ENCODE results near the gene LRP1-AS.

LRP1-AS gene

GRCh38 chr12:57142121-57142520 is 5.3 kb downstream of the LRP1-AS start:
- DNase-seq (ENCODE audit: low read depth in 1 of 2, low spot score in 1 of 2), result no peak

DNA sequence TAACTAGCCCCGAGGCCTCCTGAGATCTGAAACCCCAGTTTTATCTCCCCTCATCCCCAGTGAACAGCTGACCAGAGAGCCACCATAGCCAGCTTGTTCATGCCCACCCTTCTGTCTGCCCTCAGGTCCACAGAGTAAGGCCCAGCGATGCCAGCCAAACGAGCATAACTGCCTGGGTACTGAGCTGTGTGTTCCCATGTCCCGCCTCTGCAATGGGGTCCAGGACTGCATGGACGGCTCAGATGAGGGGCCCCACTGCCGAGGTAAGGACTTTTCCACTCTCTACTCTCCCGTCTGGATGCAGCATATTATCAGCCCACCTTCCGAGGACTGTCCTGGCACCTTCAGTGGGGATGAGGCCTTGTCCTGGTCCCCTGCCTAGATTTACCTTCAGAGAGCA is 6.2 kb downstream of the LRP1-AS start:
- no peak for DNase-seq (ENCODE audit: low read depth in 1 of 2, low spot score in 1 of 2)

DNA sequence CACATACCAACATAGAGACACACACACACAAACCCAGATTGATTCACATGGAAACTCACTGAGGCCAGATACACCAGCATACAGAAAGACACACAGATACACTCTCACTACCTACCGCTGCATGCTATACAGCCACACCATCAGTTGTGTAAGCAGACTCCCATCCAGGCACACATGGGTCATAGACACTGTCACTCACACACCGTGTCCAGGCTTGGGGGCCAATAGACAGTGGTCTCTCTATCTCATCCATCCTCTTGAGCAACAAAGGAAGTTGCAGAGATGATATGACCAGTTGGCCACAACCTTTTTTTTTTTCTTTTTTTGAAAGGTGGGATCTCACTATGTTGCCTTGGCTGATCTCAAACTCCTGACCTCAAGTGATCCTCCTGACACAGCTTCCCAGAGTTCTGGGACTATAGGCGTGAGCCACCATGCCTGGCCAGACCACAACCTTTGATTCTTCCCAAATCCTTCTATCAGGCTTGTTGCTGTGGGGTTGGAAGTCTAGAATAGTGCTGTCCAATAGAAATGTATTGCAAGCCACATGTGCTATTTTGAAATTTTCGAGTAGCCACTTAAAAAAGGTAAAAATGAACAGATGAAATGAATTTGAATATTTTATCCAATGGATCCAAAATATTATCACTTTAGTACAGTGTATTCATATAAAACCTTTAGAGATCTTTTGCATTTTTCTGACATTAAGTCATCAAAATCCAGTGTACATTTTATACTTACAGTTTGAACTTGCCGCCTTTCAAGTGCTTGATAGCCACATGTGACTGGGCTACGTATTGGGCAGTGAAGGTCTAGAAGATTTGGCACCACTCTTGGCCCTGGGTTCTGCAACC is 7.4 kb downstream of the LRP1-AS start:
- no peak for DNase-seq (ENCODE audit: low read depth in 1 of 2, low spot score in 1 of 2)

DNA sequence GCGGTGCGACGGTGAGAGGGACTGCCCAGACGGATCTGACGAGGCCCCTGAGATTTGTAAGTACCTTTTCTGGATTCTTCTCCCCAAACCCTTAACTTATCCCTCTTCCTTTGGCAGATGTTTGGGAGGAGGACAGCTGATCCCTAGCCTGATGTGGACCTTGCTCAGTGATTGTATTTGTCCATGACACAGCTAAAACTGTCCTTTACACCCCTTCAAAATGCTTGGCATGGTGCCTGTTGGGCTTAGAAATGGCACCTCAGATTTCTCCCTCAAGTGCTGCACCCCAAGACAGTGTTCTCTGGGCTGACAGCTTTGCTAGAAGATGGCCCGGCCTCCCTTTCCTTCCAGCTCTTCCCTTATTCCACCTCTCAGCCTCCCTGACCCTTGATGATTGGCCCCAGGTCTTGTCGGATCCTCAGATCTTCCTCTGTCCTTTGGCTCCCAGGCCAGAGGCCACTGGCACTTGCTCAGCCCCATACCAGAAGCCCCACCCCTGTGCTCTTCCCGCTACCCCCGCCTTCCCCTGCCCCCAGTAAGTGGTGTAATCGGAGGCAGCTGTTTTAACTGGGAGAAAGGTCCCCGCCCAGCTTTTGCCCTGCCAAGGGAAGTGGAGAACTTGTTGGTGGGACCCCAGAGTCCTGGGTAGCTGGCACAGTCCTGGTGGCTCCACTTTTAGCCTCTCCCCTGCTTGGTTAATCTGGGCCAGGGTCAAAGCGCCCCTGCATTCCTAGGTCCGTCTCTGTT is 8.7 kb downstream of the LRP1-AS start:
- DNase-seq (ENCODE audit: low read depth in 1 of 2, low spot score in 1 of 2), result no peak

DNA sequence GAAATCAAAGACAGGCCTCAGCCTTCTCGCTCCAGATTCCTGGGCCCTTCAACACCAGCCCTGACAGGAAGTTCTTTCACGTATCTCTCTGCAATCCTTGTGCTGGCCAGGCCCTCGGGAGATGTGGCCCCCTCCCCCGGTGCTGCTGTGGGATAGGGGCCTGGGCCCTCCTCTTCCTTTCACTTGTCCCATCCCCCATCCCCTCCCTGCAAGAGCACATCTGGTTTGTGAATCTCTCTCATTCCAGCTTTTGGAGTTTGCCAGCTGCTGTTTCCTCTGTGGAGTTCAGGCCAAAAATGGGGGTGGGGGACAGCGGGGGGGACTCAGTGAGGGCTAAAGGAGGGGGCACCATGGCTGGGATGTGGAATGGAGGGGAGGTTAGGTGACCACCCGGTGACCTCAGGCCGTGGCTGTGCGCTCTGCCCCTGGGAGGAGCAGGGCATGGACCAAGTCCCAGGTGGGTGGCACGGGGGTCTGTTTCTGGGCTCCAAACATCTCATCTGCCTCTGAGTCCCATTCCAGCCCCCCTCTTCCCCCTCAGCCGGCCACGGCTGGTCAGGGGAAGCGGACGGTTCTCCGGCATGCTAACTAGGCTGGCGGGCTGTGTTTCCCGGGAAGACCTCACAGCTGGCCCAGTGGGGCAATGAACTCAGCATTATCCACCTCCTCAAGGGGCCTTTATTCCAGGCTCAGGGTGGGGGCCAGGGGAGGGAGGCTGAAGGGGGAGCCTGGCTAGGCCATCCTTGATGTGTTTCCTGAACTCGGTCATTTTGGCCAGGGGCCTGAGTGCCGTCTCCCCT is 11.7 kb downstream of the LRP1-AS start:
- DNase-seq (ENCODE audit: low read depth in 1 of 2, low spot score in 1 of 2), result no peak

- DNase-seq (ENCODE audit: low read depth in 1 of 2, low spot score in 1 of 2), result no peak
These were observed 12.5 kb downstream of the LRP1-AS start for GRCh38 chr12:57134949-57135348.

DNA sequence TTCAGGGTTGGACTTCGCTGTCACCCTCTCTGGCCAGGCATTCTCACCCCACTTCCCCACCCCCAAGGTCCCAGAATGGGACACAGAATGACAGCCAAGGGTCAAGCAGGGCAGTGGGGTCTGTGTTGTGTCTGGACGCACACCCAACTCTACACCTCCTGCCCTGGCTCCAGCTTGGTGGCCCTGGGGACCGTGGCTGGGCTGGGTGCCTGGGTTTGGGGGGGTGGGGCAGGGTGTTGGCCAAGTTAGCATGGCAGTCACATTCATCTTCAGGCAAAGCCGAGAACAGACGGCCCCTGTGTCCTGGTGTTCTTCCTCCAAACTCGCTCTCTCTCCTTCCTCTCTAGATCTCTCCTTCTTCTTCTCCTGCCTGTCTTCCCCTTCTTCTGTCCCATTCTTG is 13.5 kb downstream of the LRP1-AS start:
- DNase-seq (ENCODE audit: low read depth in 1 of 2, low spot score in 1 of 2), result no peak

DNA sequence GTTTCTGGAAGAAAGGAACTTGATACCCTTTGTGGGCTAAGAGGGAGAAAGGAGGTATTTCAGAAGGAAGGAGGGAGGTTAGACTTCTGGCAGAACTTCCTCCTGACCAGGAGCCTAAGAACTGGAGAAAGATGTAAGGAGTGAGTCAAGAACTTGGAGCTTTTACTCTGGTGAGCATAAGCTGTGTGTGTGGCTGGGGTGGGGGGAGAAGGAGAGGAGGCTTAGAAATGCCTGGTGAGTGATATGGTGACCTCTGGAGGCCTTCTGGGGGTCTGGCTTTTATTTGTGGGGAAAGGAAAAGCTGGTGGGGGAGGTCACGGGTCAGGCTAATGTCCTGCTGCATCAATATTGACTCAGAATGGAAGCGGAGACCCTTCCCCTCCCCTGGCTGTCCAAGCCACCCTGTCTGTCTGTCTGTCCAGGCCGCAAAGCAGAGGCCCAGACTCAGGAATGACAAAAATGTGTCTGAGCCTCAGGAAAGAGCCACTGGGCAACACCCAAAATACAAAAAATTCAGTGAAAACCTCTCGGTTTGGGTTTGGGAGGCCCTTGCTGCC is 14.3 kb downstream of the LRP1-AS start:
- DNase-seq (ENCODE audit: low read depth in 1 of 2, low spot score in 1 of 2), result no peak

- DNase-seq (ENCODE audit: low read depth in 1 of 2, low spot score in 1 of 2), result no peak
These were observed 15.3 kb downstream of the LRP1-AS start for GRCh38 chr12:57131896-57132744.

GRCh38 chr12:57130941-57131340 is 16.5 kb downstream of the LRP1-AS start:
- DNase-seq (ENCODE audit: low read depth in 1 of 2, low spot score in 1 of 2), result no peak

GRCh38 chr12:57129889-57130288 is 17.5 kb downstream of the LRP1-AS start:
- no peak for DNase-seq (ENCODE audit: low read depth in 1 of 2, low spot score in 1 of 2)

GRCh38 chr12:57129321-57129842 is 18.0 kb downstream of the LRP1-AS start:
- DNase-seq (ENCODE audit: low read depth in 1 of 2, low spot score in 1 of 2), result no peak

DNA sequence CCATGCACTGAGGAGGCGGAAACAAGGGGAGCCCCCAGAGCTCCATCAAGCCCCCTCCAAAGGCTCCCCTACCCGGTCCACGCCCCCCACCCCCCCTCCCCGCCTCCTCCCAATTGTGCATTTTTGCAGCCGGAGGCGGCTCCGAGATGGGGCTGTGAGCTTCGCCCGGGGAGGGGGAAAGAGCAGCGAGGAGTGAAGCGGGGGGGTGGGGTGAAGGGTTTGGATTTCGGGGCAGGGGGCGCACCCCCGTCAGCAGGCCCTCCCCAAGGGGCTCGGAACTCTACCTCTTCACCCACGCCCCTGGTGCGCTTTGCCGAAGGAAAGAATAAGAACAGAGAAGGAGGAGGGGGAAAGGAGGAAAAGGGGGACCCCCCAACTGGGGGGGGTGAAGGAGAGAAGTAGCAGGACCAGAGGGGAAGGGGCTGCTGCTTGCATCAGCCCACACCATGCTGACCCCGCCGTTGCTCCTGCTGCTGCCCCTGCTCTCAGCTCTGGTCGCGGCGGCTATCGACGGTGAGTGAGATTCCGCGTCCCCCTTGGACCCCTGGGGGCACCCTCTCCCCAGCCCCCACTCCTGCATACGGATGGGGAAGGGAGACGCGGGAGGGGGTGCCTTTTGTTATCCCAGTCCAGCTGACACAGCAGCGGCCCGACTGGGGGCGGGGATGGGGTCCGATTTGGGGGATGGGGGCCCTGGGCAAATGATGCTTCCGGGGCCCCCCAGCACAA is 18.7 kb downstream of the LRP1-AS start:
- no peak for DNase-seq (ENCODE audit: low read depth in 1 of 2, low spot score in 1 of 2)

GRCh38 chr12:57127726-57128518 is 19.5 kb downstream of the LRP1-AS start, which contains the start of gene LRP1:
LRP1 (plus strand) TSS chr12:57128483; CDS start chr12:57128965, 482 bp downstream.
- DNase-seq (ENCODE audit: low read depth in 1 of 2, low spot score in 1 of 2), result peak; percentile 61 to 65

GRCh38 chr12:57127101-57127725 is 20.2 kb downstream of the LRP1-AS start:
- peak in 1 of 2 donors; percentile 6 for DNase-seq (ENCODE audit: low read depth in 1 of 2, low spot score in 1 of 2)

DNA sequence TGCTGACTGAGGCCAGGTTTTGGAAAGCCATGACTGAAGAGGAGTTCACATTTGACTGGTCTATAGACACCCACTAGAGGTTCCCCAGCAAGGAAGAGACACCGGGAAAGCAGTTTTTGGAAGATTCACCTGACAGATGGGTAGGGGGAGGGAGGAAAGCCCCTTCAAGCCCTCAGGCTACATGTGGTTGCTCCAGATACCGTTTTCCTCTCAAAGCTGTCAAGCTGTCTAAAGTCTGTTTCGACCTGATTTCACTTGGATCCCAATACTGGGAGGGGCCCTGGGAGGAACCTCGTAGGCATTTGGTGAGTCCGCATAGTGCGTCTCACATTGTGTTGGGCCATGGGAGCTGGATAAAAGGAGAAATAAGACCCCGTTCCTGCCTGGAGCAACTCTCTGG is 20.9 kb downstream of the LRP1-AS start:
- no peak for DNase-seq (ENCODE audit: low read depth in 1 of 2, low spot score in 1 of 2)

DNA sequence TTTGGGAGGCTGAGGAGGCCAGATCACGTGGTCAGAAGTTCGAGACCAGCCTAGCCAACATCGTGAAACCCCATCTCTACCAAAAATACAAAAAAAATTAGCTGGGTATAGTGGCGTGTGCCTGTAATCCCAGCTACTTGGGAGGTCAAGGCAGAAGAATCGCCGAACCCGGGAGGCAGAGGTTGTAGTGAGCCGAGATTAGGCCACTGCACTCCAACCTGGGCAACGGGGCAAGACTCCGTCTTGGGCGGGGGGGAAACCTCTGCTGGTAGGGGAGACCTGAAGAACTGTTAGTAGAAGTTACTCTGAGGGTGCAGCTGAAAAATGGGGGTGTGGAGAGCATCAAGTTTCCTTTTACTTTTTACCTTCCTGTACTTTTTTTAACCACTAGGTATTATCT is 21.4 kb downstream of the LRP1-AS start:
- no peak for DNase-seq (ENCODE audit: low read depth in 1 of 2, low spot score in 1 of 2)

DNA sequence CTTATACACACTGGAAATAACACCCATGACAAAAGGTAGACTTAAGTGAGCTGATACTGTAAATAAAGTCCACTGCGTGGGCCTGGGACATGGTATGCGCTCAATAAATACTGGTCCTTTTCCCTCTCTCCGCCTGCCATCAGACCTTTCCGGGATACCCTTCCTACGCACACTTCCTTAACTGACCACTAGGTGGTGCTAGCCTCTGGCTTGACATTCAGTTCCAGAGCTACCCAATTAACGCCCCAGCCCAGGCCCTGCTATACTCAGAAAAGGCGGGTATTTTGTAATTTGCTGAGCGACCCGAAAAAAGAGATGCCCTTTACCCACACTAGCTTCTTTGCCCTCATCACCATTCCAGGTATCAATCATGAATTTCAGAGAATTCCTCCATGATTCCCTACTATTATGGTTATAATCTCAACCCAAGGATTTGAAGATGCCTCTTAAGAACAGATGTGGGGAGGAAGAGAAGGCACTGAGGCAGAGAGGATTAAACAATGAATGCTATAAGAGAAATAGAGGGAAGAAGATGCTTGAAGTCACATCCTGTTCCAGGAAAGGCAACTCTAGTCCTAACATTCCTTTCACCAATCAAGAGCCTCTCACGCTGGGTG is 23.1 kb downstream of the LRP1-AS start:
- peak; percentile 45 to 63 for DNase-seq (ENCODE audit: low read depth in 1 of 2, low spot score in 1 of 2)

Data from activated T-helper 1 cell treated with anti-CD3 and anti-CD28 coated beads, Interleukin-2, amount 50 U/mL, for 16 hours (primary cell).